Karpas-422 (cell line): Measurements from ENCODE around the gene NKPD1. TPM values are rescaled to one million over a fixed set of nuclear protein-coding genes. Genes with fewer than 3 reads are reported as not detected.
"Not testable (repeated sequence)": the region's sequence is repeated elsewhere in the genome, so short reads cannot be mapped to it uniquely, and the experiment has no call there.

Source experiments
- DNase-seq: peaks from one replicate; pipeline ENCODE4 v3.0.0-alpha.2; 2015
- H2AFZ ChIP-seq: fragments of 200-600 bp; sonication (generic); 2 replicates; pipeline ENCODE4 v1.6.1; 2014; ENCODE audit warnings: antibody characterized with exemption, low read length, mixed read lengths
- H3K27ac ChIP-seq: fragments of 200-600 bp; sonication (generic); 2 replicates; pipeline ENCODE4 v1.5.1; 2014; ENCODE audit warnings: mild to moderate bottlenecking, low read length, moderate library complexity
- H3K27me3 ChIP-seq: fragments of 200-600 bp; sonication (generic); 2 replicates; pipeline ENCODE4 v1.6.1; 2014; ENCODE audit warnings: low read length, mixed read lengths
- H3K36me3 ChIP-seq: fragments of 200-600 bp; sonication (generic); 2 replicates; pipeline ENCODE4 v1.6.1; 2014; ENCODE audit warnings: low read length, mixed read lengths; ENCODE audit not compliant: insufficient read depth
- H3K4me1 ChIP-seq: fragments of 200-600 bp; sonication (generic); 2 replicates; pipeline ENCODE4 v1.6.1; 2014; ENCODE audit warnings: mild to moderate bottlenecking, low read length, mixed read lengths
- H3K4me2 ChIP-seq: fragments of 200-600 bp; sonication (generic); 2 replicates; pipeline ENCODE4 v1.6.1; 2014; ENCODE audit warnings: low read length, low read depth, mild to moderate bottlenecking; ENCODE audit not compliant: poor library complexity, severe bottlenecking
- H3K4me3 ChIP-seq: fragments of 200-600 bp; sonication (generic); 2 replicates; pipeline ENCODE4 v1.5.1; 2014; ENCODE audit warnings: mild to moderate bottlenecking, antibody characterized with exemption, low read length, mixed read lengths
- H3K79me2 ChIP-seq: fragments of 200-600 bp; sonication (generic); 2 replicates; pipeline ENCODE4 v1.6.1; 2014; ENCODE audit warnings: mild to moderate bottlenecking, low read length, mixed read lengths
- H3K9ac ChIP-seq: fragments of 200-600 bp; sonication (generic); 2 replicates; pipeline ENCODE4 v1.6.0; 2014; ENCODE audit warnings: low read length
- H3K9me2 ChIP-seq: fragments of 200-600 bp; sonication (generic), shearing (Covaris generic); replicated peaks from 2 replicates; pipeline ENCODE4 v1.6.0; 2014; ENCODE audit warnings: mild to moderate bottlenecking, low read length, moderate library complexity; ENCODE audit not compliant: insufficient read depth
- H3K9me3 ChIP-seq: fragments of 300-700, 200-600 bp; sonication (generic); 2 replicates; pipeline ENCODE4 v1.6.1; 2014; ENCODE audit warnings: low read length, mixed read lengths
- H4K20me1 ChIP-seq: fragments of 200-600 bp; sonication (generic); 2 replicates; pipeline ENCODE4 v1.6.1; 2014; ENCODE audit warnings: mild to moderate bottlenecking, antibody characterized with exemption, low read length, low read depth; ENCODE audit not compliant: insufficient read depth
- total RNA-seq: library from RNA; depleted of rRNA; stranded (reverse); fragments of >200 nt; shearing (Covaris generic); gene quantifications from 2 replicates; pipeline ENCODE4 v1.2.3, GENCODE V29; 2014; ENCODE audit warnings: low replicate concordance

NKPD1 gene
- total RNA-seq, 1 experiment from 2014 or later = not detected

DNA sequence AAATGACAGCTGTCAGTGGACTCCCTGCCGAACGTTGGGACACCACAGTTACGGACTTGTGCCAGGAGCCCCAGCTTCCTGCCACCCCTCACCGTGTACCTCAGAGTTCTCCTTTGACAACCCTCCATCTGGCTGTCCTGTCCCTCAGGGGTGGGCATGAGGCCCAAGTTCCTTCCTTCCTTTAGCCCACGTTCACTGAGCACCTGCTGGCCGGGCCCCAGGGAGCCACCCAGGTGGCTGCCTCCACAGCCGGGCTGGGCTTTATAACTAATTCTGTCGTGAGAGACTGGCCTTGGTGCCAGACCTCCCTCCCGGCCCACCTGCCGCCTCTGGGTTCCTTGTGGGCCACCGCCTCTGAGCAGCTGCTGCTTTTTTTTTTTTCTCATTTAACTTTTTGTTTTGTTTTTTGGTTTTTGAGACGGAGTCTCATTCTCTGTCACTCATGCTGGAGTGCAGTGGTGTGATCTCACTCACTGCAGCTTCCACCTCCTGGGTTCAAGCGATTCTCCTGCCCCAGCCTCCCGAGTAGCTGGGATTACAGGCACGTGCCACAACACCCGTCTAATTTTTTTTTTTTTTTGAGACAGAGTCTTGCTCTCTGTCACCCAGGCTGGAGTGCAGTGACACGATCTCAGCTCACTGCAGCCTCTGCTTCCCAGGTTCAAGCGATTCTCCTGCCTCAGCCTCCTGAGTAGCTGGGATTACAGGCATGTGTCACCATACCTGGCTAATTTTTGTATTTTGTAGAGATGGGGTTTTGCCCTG, 42.0 kb downstream of the NKPD1 start:
- H3K4me2 ChIP-seq = peak overlapping the region; percentile 35
- not testable (repeated sequence) for H3K4me3 ChIP-seq, H2AFZ ChIP-seq, H3K27me3 ChIP-seq, H3K9me3 ChIP-seq, H3K9ac ChIP-seq, H3K36me3 ChIP-seq, H3K9me2 ChIP-seq
- peak; percentile 47 for DNase-seq
- H3K79me2 ChIP-seq = peaks cover 87% of the 10 kb centered on the region
- H4K20me1 ChIP-seq = peaks cover 27% of the 10 kb centered on the region; the same call in 1 of the 2 replicates
- H3K27ac ChIP-seq = 0 out of 2 replicates have a peak overlapping the region, but pooled peaks have one; percentile 7
- H3K4me1 ChIP-seq = peaks cover 31% of the 10 kb centered on the region

DNA sequence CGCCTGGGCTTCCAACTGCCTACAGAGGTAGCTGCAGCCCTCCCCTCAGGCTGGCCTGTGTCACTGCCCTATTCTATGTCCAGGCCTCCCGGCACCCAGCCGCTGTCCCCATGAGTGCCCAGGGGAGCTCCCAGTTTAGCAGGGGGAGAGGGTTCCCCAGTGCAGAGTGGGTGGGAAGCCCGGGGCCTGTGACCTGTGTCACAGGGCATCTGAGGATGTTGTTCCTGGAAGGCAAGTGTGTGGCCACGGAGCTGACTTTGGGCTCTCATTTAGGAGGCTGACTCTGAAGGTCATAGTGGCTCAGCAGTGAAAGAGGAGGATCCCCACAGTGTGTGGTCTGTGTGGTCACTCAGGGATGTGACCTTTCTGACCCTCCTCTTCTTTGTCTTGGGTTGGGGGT, 42.7 kb downstream of the NKPD1 start:
- H3K4me2 ChIP-seq = peak overlapping the region; percentile 35
- peaks cover 87% of the 10 kb centered on the region for H3K79me2 ChIP-seq
- H3K36me3 ChIP-seq = no peaks in the 10 kb centered on the region
- H4K20me1 ChIP-seq = peaks cover 27% of the 10 kb centered on the region; the same call in 1 of the 2 replicates
- no peak overlapping the region for H3K4me3 ChIP-seq
- no peak overlapping the region for H3K9ac ChIP-seq
- H3K9me3 ChIP-seq = no peaks in the 10 kb centered on the region
- no peak for DNase-seq
- no peaks in the 10 kb centered on the region for H3K27me3 ChIP-seq
- H2AFZ ChIP-seq = no peak overlapping the region
- H3K27ac ChIP-seq = 0 out of 2 replicates have a peak overlapping the region, but pooled peaks have one; percentile 7
- no peaks in the 10 kb centered on the region for H3K9me2 ChIP-seq
- peaks cover 38% of the 10 kb centered on the region for H3K4me1 ChIP-seq

DNA sequence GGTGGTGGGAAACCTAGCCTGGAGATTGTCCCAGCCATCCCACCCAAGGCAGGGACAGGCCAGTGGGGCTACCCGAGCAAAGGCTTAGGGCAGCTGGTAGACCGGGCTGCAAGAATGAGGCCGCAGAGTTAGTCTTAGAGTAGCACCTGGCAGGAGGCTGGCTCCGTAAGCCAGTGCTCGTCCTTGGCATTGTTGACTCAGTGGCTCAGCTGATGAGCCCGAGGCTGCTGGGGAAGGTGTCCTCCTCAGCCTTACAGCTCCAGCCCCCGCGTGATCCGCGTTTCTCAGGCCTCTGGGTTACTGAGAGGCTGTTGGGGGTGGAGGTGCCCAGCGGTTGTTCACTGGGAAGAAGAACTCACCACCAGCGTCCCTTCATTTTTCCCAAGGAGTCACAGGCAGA, 43.1 kb downstream of the NKPD1 start:
- Histone ChIP-seq H3K9me3 (no peaks in the 10 kb centered on the region), H3K4me1 (peaks cover 39% of the 10 kb centered on the region), H4K20me1 (peaks cover 27% of the 10 kb centered on the region; the same call in 1 of the 2 replicates), H3K9ac (no peak overlapping the region), H2AFZ (no peak overlapping the region), H3K27me3 (no peaks in the 10 kb centered on the region), H3K27ac (no peak overlapping the region), H3K4me2 (peak overlapping the region; percentile 35), H3K36me3 (no peaks in the 10 kb centered on the region), H3K79me2 (peaks cover 88% of the 10 kb centered on the region), H3K9me2 (no peaks in the 10 kb centered on the region), H3K4me3 (no peak overlapping the region)
- no peak for DNase-seq

DNA sequence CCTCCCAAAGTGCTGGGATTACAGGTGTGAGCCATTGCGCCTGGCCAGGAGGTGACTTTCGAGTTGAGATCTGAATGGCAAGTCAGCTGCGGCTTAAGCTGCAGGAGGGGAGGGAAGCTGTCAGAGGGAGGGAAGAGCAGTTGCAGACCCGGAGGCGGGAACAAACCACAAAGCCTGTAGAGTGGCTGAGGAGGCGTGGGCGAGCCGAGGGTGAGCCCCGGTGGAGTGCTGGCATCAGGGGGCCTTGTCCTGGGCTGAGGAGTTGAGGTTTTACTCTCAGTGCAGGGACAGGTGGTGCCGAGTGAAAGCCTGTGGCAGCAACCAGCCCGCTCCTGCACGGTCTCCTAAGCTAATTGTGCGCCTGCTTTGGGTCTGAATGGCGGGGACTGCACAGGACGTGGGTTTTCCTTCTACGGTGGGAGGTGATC, 43.6 kb downstream of the NKPD1 start:
- Histone ChIP-seq H3K4me1 (peaks cover 39% of the 10 kb centered on the region), H3K9ac (no peak overlapping the region)

DNA sequence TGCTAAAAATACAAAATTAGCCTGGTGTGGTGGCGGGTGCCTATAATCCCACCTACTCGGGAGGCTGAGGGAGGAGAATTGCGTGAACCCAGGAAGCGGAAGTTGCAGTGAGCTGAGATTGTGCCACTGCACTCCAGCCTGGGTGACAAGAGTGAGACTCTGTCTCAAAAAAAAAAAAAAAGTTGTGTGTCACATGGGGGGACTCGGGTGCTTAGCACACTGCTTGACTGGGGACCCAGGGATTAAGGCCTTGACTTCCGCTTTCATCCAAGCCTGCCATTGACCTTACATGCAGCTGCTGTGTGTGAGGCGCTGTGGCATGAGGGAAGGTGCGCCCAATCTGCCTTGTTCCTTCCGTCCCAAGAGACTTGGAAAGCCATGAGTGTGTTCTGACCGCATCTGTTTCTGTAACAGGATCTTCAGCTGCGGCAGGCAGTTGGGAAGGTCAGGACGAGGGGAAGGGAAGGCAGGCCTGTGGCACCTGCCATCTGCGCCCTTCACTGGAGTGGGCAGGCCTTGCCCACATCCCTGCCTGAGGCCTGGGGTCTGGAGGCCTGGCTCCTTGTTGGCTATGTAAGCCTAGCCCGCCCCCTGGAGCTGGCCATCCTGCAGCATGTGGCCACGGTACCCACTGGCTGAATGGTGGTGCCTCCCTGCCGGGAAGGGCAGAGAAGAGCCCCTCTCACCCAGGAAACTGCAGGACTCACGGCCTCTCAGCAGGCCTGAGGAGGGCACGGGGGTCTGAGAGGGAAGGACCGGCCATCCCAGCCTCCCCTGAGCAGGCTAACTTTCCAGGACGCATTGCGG, 44.8 kb downstream of the NKPD1 start:
- Histone ChIP-seq H3K4me1 (peaks cover 35% of the 10 kb centered on the region), H3K4me2 (no peak overlapping the region), H3K9me2 (no peaks in the 10 kb centered on the region), H3K27ac (no peak overlapping the region), H3K9me3 (no peaks in the 10 kb centered on the region), H3K27me3 (no peaks in the 10 kb centered on the region), H3K79me2 (peaks cover 91% of the 10 kb centered on the region), H3K9ac (no peak overlapping the region), H3K36me3 (no peaks in the 10 kb centered on the region), H4K20me1 (peaks cover 32% of the 10 kb centered on the region; the same call in 1 of the 2 replicates), H2AFZ (no peak overlapping the region), H3K4me3 (no peak overlapping the region)
- no peak for DNase-seq

More for the DNA sequence above, 43.6 kb downstream of the NKPD1 start:
- Histone ChIP-seq H3K9me2 (no peaks in the 10 kb centered on the region), H3K36me3 (no peaks in the 10 kb centered on the region), H4K20me1 (peaks cover 32% of the 10 kb centered on the region; the same call in 1 of the 2 replicates), H3K27ac (no peak overlapping the region), H2AFZ (no peak overlapping the region), H3K4me2 (no peak overlapping the region), H3K27me3 (no peaks in the 10 kb centered on the region), H3K9me3 (no peaks in the 10 kb centered on the region), H3K79me2 (peaks cover 88% of the 10 kb centered on the region), H3K4me3 (no peak overlapping the region)
- peak; percentile 49 for DNase-seq

DNA sequence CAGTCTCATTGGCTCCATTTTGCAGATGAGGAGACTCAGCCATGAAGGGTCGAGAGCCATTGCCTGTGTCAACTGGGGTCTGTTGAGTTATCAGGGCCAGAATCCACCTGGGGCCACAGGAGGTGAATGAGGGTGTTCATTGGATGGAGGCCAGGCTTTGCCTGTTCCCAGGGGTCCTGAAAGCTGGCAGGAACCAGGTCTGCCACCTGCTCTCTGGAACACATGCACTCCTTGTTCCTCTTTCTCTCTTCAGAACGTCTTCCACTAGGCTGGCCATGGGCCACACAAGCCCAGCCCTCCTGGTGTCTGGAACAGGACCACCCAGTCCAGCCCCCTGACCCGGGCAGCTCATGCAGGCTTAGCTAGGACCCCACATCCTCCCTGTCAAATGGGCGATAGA, 46.7 kb downstream of the NKPD1 start:
- Histone ChIP-seq H3K4me2 (no peak overlapping the region), H3K36me3 (no peaks in the 10 kb centered on the region), H3K9me3 (no peaks in the 10 kb centered on the region), H3K79me2 (peaks cover 93% of the 10 kb centered on the region), H3K4me3 (no peak overlapping the region), H3K9ac (no peak overlapping the region), H3K27ac (no peak overlapping the region), H3K27me3 (no peaks in the 10 kb centered on the region), H4K20me1 (peaks cover 28% of the 10 kb centered on the region; the same call in 1 of the 2 replicates), H2AFZ (no peak overlapping the region), H3K9me2 (no peaks in the 10 kb centered on the region), H3K4me1 (peaks cover 44% of the 10 kb centered on the region)
- DNase-seq = no peak

DNA sequence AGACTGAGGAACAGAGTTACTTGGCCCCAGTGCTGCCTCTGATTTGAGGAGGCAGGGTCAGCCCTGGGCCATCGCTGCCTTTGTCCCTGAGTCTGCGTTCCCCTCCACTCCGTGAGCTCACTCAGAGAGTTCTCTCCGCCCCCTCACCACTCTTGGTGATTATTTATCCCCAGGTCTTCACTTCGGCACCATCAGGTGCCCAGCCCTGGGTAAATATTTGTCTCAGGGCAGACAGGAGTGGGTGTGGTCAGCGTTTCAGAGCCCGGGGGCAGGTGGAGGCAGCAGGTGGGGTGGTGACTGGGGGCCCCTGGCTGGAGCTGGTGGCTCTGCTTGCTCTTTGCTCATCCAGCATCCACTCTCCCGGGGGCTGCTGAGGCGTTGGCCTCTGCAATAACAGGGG, 47.2 kb downstream of the NKPD1 start:
- no peak overlapping the region for H3K4me3 ChIP-seq
- H2AFZ ChIP-seq = no peak overlapping the region
- peaks cover 28% of the 10 kb centered on the region; the same call in 1 of the 2 replicates for H4K20me1 ChIP-seq
- peaks cover 94% of the 10 kb centered on the region for H3K79me2 ChIP-seq
- no peaks in the 10 kb centered on the region for H3K9me2 ChIP-seq
- H3K4me1 ChIP-seq = peaks cover 40% of the 10 kb centered on the region
- no peak for DNase-seq
- H3K4me2 ChIP-seq = no peak overlapping the region
- H3K27me3 ChIP-seq = no peaks in the 10 kb centered on the region
- H3K36me3 ChIP-seq = no peaks in the 10 kb centered on the region
- H3K27ac ChIP-seq = no peak overlapping the region
- no peaks in the 10 kb centered on the region for H3K9me3 ChIP-seq
- H3K9ac ChIP-seq = no peak overlapping the region
